Adrenal gland (tissue), 5 donors: Measurements from ENCODE around the gene HECA.
"Not testable (repeated sequence)": the region's sequence is repeated elsewhere in the genome, so short reads cannot be mapped to it uniquely, and the experiment has no call there.

ENCODE experiments used
- POLR2A ChIP-seq, 2 donors: fragments of 450-650 bp; IDR thresholded peaks; one replicate each; pipeline ENCODE4 v1.6.1; 2017; ENCODE audit warnings: antibody characterized with exemption in 2 of 2, mild to moderate bottlenecking in 2 of 2, moderate library complexity in 1 of 2
- TF ChIP-seq, protein P1 (sequence below), 6 experiments: fragments of 450-650 bp in 4 of 6; fragments of 200-600 bp in 2 of 6; sonication (generic) in 1 of 6; IDR thresholded peaks; 1 replicate in 5 of 6; 2 replicates in 1 of 6; pipeline versions ENCODE4 v1.5.1 to v1.8.0; 2016 to 2021; ENCODE audit warnings: antibody characterized with exemption in 6 of 6, mild to moderate bottlenecking in 2 of 6, moderate library complexity in 1 of 6
- donor health status: DM: no; HTN: no; CAD: no.

- TF ChIP-seq, protein P1, sequence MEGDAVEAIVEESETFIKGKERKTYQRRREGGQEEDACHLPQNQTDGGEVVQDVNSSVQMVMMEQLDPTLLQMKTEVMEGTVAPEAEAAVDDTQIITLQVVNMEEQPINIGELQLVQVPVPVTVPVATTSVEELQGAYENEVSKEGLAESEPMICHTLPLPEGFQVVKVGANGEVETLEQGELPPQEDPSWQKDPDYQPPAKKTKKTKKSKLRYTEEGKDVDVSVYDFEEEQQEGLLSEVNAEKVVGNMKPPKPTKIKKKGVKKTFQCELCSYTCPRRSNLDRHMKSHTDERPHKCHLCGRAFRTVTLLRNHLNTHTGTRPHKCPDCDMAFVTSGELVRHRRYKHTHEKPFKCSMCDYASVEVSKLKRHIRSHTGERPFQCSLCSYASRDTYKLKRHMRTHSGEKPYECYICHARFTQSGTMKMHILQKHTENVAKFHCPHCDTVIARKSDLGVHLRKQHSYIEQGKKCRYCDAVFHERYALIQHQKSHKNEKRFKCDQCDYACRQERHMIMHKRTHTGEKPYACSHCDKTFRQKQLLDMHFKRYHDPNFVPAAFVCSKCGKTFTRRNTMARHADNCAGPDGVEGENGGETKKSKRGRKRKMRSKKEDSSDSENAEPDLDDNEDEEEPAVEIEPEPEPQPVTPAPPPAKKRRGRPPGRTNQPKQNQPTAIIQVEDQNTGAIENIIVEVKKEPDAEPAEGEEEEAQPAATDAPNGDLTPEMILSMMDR (IDR thresholded peaks at IDR 0.05) = not testable (repeated sequence)
- TF ChIP-seq POLR2A (IDR thresholded peaks at IDR 0.05) = not testable (repeated sequence)
These were observed 93.5 kb downstream of the HECA start for GRCh38 chr6:139228387-139228786.
